GM21360 (cell line): Measurements from ENCODE around the gene HCN4.
"Not testable (repeated sequence)": the region's sequence is repeated elsewhere in the genome, so short reads cannot be mapped to it uniquely, and the experiment has no call there.

Experiments
- ATAC-seq: cut with Tn5 transposase; IDR thresholded peaks from one replicate; pipeline ENCODE4 v1.9.1; 2021; ENCODE audit warnings: mild to moderate bottlenecking, moderate library complexity; ENCODE audit not compliant: unreplicated experiment

HCN4 gene

GRCh38 chr15:73300286-73300685 is 68.5 kb downstream of the HCN4 start:
- ATAC-seq, result not testable (repeated sequence)

GRCh38 chr15:73298522-73299245 is 70.1 kb downstream of the HCN4 start:
- ATAC-seq, result no peak

- ATAC-seq, result no peak
Observed at GRCh38 chr15:73296609-73297353, 72.0 kb downstream of the HCN4 start.

DNA sequence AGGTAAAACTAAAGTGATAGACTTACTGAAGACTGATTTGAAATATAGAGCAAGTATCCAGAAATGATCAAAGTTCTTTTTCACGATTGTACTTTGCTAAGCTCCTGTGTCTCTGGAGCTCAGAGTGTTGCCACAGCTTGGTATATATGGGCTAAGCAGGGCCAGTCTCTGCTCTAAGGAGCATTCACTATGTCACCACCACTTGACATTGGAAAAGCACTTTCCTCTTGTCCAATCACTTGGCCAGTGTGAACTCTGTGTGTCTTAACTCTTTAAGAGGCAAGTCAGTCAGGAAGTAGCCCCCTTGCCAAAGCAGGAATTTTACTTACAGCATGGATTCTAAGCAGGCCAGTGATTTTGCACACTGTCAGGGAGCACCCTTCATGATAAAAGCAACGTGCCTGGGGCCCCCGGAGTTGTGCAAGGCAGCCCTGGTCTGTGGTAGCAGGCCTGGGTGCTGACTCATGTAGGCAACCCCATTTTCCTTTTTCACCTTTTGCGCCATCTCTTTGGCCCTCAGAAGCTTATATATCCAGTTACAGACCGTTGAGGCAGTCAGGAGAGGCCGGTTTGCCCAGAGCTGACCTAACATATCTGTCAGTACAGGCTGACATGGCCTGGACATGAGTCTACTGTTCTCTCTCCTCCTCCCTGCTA is 73.0 kb downstream of the HCN4 start:
- no peak for ATAC-seq

GRCh38 chr15:73293773-73294172 is 75.0 kb downstream of the HCN4 start:
- no peak for ATAC-seq

GRCh38 chr15:73291441-73291840 is 77.3 kb downstream of the HCN4 start:
- ATAC-seq, result no peak

DNA sequence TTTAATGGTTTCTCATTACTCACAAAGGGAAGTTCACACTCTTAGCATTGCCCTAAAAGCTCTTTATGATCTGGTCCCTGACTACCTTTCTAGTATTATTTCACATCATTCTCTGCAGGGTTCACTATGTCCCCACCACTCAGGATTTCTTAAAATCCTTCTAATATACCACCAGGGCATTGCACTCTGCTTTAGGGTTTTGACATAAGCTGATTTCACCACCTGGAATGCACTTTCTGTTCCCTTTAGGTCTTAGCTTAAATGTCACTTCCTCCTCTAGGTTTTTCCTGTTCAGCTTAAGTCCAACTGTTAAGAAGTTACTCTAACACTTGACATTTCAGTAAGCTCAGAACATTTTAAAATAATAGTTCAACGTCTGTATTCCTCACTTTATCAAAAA is 81.7 kb downstream of the HCN4 start:
- ATAC-seq, result no peak

- no peak for ATAC-seq
Observed at GRCh38 chr15:73286311-73286710, 82.4 kb downstream of the HCN4 start.

- ATAC-seq, result no peak
Observed at GRCh38 chr15:73284090-73284716, 84.6 kb downstream of the HCN4 start.

DNA sequence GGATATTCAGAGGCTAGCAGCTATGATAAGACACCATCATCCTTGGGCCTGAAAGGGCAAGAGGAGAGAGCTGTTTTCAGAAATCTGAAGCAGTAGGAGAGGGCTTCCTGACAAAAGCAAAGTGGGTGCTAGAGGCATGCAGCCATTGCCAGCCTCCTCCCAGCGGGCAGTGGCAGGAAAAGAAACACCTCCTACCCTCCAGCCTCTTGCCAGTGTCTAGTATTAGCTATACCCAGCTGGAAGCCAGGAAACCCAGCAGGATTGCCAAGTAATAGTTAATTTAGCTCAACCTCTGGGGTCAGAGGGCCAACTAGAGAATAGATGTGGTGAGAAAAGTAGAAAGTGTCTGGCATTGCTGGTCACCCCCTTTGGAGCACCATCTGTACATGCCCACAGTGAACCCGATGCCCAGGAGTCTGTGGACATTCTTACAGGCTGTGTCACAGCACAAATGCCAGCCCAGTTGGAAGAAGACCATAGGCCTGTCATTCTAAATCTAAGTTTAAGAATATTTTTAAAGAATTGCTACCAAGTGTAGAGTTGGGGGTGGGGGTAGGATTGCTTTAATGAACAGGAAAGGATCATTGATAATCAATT is 85.3 kb downstream of the HCN4 start:
- ATAC-seq, result no peak

DNA sequence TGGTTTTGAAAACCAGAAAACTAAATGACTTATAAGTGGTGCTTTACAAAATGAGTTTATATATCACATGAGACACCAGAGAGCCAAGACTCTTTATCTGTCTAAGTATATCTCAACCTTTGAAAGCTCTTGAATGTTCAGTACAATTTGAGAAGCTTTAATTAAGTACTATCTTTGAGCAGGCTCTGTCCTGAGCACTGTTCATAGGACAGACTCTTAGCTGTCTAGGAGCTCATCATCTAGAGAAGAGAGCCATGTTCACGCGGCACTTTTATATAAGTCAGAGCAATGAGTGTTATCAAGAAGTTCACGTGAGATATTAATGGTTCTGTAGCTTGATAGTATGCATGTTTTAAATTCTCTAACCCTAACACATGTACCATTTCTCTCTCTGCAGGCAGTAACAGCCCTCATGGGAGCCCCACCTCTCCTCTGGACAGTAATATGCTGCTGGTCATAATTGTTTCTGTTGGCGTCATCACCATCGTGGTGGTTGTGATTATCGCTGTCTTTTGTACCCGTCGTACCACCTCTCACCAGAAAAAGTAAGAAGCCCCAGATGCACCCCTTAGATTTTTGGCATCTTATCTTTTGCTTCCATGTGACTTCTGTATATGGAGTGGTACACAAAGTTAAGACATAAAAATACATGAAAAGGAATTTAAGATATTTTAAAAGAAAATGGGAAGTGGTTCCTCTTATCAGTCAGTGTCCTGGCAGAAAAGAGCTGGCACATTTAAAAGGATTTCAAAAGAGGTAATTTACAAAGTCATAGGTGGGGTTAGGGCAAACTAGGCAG is 86.0 kb downstream of the HCN4 start:
- ATAC-seq, result no peak

DNA sequence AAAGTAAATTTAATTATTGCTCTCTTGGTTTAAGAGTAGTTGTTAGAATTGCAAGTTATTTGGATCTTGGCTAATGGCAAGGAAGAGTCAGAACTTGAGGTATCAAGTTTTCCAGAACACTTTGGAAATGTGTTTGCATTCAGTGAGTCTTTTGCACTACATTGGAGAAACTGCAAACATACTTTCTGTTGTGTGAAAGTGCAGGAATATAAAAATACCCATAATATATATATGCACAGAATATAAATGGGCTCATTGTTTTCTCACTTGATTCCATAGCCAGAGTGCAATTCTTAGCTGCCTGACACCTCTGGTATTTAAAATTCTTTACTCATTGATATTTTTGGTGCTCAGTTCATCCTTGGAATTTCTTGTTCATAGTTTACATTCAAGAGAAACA is 92.9 kb downstream of the HCN4 start:
- no peak for ATAC-seq

DNA sequence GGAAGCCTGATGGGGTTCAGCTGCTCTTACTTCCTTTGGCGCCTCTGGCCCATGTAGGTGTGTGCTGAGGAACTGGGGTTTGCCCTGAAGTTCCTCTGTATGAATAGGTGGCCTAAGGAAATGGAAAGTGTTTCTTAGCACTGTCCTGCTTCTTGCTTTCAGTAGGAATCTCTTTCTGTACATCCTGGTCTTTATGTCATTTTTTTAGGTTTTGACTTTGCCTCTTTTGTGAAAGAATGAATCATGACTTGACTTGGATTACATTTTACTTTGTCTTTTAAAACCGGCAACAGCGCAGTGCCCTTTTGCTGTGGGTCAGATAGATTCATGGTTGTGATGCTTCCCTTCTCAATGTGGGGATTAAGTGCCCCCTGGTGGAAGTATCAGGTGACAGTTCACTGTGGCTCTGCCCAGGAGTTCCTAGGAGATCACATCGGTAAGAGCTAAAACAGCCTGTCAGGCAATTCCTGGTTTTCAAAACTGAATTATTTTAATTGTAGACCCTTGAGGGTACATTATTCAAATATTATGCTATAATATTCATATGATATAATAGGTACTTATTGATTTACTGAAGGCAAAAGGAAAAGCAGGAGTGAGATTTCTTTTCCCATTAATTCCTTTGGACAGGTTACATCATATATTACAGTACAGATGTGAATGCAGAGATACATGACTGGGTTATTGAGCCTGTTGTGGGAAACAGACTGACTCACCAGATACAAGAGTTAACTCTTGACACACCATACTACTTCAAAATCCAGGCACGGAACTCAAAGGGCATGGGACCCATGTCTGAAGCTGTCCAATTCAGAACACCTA is 95.4 kb downstream of the HCN4 start:
- no peak for ATAC-seq

GRCh38 chr15:73270366-73271097 is 98.2 kb downstream of the HCN4 start:
- no peak for ATAC-seq
